HG03460 (cell line): ENCODE data around the gene LTN1.
A peak's percentile ranks its signal among the peaks of the same experiment; 100 is the strongest.
"Not testable (repeated sequence)": the region's sequence is repeated elsewhere in the genome, so short reads cannot be mapped to it uniquely, and the experiment has no call there.

Experiments
- ATAC-seq: cut with Tn5 transposase; IDR thresholded peaks from one replicate; pipeline ENCODE4 v1.9.1; 2021; ENCODE audit not compliant: unreplicated experiment

LTN1 gene

DNA sequence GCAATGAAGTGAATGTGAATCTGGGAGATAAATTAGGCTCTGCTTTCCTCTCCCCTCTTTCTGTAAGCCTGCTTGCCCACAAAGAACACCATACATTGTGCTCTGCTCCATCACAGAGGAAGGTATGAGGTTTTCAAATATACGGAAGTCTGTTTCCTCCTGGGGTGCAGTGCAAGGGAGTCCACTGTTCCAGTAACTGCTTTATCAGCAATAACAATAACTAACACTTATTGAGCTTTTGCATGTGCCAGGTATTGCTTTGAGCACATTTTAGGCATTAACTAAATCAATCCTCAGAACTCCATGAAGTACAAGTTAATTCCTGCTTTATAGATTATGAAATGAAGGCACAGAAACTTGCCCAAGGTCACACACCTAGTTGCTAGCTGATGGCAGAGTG, 10.0 kb downstream of the LTN1 start:
- ATAC-seq, result no peak

GRCh38 chr21:28979092-28979491, 13.6 kb downstream of the LTN1 start:
- no peak for ATAC-seq

- ATAC-seq, result no peak
Measured at GRCh38 chr21:28975397-28975796, 17.3 kb downstream of the LTN1 start.

DNA sequence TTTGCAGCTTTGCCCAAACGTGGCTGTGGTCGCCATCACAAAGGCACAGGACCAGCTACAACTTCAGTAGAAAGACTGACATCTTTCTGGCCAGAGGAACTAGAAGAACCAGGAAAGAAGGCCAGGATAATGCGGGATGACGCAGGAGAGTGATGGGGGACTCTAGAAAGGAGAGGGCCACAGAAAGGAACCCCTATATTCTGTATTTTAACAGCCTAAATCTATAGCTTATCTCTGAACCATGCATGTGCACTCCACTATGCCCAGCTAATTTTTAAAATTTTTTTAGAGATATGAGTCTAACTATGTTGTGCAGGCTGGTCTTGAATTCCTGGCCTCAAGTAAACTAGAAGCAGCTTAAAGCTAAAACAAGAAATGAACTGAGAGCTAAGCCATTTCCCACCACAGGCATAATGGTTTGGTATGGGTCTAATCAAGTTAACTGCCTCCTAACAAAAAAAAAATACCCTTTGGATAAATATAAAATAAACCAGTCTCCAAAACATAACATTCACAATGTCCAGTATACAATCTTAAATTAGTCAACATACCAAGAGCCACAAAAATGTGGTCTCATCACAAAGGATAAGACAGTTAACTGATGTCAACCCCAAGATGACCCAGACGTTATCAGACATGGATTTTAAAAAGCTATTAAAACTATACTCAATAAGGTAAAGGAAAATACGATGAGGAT, 18.0 kb downstream of the LTN1 start:
- no peak for ATAC-seq

DNA sequence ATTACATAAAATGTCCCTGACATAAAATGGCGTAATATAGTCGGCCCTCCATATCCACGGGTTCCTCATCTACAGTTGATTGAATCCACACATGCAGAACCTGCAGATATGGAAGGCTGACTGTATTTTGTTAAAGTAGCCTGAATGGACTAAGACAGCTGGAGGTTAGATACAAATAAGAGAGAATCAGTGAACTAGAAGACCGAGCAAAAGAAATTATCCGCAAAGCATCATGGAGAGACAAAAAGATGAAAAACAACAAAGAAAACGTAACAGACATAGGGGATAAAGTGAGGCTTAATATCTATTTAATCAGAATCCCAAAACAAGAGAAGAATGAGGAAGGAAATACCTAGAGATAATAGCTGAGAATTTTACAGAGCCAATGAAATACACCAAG, 20.3 kb downstream of the LTN1 start:
- no peak for ATAC-seq

DNA sequence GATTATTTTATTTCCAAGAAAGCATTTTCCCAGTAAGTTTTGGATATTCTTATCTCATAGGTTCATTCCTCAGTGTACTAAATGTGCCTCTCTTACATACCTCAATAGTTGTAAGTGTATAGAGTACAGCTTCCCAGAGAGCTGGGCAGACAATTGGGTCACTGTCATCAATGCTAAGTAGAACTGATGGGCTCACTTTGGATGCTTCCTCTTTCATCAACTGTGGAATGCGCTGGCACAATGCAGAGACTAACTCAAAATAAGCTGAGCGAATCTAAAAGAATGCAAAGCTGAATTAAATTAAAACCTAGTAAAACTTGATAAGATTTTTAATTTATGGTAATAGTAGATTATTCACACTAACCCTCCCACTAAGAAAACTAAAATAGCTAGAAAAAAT, 21.5 kb downstream of the LTN1 start:
- ATAC-seq, result no peak

GRCh38 chr21:28963831-28964230, 28.8 kb downstream of the LTN1 start:
- ATAC-seq, result no peak

GRCh38 chr21:28962465-28962864, 30.2 kb downstream of the LTN1 start:
- ATAC-seq, result no peak

DNA sequence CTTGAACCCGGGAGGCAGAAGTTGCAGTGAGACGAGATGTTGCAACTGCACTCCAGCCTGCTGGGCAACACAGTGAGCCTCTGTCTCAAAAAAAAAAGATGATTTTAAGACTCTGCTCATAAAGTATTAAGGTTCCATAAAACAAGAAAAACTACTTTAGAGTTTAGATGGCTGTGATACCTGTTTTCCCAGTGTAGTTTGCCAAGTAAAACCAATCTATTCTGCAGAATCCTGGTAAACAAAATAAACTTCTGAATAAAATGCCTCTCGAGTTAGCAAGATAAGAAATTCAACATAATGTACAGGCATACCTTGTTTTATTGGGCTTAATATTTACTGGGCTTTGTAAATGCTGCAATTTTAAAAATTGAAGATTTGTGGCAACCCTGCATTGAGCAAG, 30.8 kb downstream of the LTN1 start:
- no peak for ATAC-seq

DNA sequence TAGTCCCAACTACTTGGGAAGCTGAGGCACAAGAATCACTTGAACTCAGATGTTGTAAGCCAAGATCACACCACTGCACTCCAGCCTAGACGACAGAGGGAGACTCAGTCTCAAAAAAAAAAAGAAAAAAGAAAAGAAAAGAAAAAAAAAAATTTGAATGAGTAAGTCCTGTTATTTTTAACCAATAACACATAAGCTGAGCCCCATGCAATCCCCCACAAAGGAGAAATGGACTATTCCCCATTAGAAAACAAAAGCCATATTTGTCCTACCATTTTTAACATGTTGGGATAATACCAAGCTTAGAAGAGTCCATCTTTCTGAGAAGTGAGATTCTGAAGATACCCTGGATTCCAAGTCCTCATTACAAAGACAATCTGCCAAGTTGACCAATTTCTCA, 32.4 kb downstream of the LTN1 start:
- no peak for ATAC-seq

- no peak for ATAC-seq
Measured at GRCh38 chr21:28959367-28960099, 33.1 kb downstream of the LTN1 start.

GRCh38 chr21:28953247-28953646, 39.4 kb downstream of the LTN1 start:
- peak; percentile 70 for ATAC-seq

DNA sequence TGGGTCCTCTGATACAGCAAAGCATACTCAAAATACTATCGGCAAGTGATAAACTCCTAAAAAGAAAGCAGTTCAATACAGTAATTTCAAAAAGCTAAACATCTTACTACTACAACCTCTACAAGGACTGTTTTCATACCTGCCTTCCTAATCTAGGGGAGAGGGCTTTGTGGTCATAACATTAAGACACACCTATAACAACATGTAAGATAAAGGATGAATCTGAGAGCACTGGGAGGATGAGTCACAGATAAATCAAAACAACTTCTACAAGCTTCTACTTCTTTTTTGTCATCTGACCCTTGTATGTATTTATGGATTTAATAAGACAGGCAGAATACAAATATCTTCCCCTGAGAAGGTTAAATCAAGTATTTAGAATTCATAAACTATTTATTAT, 40.0 kb downstream of the LTN1 start:
- no peak for ATAC-seq

- ATAC-seq, result no peak
Measured at GRCh38 chr21:28949318-28949717, 43.4 kb downstream of the LTN1 start.

- ATAC-seq, result no peak
Measured at GRCh38 chr21:28944296-28944695, 48.4 kb downstream of the LTN1 start.

GRCh38 chr21:28943631-28944030, 49.0 kb downstream of the LTN1 start:
- no peak for ATAC-seq

DNA sequence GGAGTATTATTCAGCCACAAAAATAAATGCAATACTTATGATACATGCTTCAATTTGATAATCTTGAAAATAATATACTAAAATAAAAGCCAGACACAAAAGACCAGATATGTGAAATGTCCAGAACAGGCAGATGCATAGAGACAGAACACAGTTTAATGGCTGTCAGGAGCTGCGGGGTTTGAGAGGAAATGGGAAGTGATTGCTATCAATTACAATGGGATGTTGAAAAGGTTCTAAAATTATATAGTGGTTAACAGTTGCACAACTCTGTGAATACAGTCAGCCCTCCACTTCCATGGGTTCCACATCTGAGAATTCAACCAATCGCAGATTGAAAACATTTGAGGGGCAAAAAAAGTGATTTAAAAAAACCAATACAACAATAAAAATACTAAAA, 54.0 kb downstream of the LTN1 start:
- ATAC-seq, result no peak

DNA sequence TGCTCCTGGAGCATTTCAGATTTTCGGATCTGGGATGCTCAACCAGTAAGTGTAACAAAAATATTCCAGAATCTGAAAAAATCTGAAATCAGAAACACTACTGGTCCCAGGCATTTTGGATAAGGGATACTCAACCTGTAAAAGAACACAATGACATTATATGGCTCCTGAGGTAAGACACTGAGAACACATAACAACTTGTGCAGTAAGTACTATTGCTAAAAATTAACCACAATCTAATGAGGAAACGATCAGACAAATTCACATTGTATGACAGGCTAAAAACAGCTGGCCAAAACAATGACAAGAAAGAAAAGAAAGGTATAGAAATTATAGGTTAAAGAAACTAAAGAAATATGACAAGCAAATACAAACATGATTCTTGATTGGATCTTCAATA, 54.9 kb downstream of the LTN1 start:
- ATAC-seq, result no peak

DNA sequence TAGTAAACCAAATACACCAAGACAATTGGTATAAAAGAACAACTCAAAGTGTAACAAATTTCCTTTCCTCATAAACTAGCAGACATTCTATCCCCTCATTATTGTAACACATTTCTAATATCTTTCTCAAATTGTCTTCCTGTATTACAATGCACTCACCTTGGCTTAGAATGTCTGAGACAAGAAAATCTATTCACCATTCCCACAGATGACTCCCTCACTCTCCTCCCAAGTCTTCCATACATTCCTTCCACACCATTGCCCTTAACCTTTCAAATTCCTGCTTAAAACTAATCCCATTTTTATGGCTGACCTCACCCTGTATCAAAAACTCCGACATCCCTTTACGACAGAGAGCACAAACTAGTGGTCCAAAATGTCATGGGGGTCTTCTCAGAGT, 56.0 kb downstream of the LTN1 start:
- ATAC-seq, result no peak

GRCh38 chr21:28936036-28936435, 56.6 kb downstream of the LTN1 start:
- no peak for ATAC-seq

DNA sequence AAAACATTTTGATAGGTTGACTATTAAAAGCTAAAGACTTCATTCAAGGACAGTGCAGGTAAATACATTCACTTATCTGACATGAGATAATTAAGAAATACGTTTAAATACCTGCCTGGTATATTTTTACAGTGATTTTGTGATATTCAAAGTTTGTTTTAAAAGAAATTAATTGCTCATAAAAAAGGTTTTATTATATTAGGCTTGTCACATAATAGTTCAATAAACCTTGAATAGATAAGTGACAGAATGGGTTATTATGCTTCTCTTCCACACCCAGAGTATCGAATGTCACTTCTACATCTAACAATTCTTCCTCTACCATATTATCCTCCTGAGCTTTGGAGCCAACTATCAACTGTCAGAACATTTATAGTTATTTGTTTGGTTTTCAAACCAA, 60.0 kb downstream of the LTN1 start:
- ATAC-seq, result no peak

GRCh38 chr21:28931708-28932372, 60.8 kb downstream of the LTN1 start:
- ATAC-seq, result not testable (repeated sequence)
